DMS53 (cell line): ENCODE results near the gene MAML3.

Experiments used
- DNase-seq: peaks from one replicate; lab custom pipeline; 2025; lab: John Stamatoyannopoulos, UW

The MAML3 gene

DNA sequence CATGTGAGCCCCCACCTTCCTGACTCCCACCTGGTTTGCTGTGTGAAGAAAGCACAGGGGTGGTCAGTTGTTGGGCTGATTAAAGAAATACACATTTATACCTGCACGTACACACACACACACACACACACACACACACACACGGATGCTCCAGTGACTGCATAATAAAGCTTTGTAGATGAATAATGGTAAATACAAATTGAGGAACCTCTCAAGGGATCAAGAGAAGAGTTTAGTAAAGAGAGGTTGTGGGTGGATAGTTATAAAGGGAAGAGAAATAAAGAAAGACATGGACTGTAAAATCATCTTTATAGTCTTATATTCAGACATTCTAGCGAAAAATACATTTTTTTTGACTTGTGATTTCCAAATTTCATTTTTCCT lies 344.2 kb downstream of the MAML3 start:
- no peak for DNase-seq

DNA sequence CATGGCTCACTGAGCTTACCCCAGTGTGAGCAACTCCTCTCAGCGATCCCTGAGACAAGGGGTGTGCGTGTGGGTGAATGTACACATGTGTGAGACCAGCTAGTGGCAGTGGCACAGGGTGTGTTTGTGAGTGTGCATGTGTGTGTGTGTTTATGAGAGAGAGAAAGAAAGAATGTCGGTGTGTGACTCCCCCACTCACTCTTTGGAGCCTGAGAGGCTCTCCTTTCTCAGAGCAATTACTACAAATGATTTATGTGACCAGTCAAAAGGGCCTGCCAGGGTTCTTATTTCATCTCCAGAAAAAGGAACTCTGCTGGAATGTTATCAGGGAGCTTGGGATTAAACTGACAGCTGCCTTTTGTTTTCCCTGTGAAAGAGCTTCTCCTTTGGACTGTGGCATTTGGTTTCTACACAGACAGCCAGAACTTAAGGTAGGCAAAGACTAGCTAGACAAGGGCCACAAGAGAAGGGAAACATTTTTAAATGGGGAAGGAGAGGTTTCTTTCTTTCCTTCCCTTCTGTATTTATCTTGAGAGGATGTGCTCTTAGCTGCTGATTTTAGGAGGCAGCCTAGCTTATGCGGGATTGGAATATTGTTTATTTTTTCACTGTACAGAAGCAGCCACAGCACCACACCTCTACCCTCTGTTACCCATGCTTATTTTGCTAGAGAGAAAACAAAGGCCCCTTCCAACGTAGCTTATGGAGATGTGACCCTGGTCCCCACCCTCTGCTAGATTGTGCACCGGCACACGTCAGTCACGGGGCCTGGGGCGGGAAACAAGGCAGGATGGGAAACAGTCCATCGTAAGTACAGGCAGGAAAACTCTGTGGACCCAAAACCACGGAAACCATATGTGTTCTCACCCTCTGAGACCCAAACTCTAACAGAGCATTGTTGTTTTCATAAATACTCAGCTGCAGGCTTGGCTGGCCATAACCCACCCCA lies 344.9 kb downstream of the MAML3 start:
- DNase-seq = no peak

DNA sequence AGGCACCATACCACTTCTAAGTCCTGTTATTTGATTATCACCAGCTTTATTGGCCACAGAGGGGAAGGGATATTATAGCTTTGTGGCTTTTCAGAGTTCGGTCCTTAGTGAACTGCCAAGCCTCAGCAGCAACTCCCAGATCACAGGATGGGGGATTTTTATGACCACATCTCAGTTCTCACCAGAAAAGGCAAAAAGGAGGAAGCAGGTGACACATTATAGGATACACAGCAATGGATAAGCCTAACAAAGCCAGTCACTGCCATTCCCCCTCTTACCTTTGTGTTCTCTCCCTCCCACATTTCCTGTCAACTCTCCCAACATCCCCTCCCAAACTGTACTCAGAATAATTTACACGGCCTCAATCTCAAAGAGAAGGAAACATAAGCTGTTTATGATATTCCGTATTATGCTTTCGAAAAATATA lies 345.6 kb downstream of the MAML3 start:
- DNase-seq = peak; percentile 1

DNA sequence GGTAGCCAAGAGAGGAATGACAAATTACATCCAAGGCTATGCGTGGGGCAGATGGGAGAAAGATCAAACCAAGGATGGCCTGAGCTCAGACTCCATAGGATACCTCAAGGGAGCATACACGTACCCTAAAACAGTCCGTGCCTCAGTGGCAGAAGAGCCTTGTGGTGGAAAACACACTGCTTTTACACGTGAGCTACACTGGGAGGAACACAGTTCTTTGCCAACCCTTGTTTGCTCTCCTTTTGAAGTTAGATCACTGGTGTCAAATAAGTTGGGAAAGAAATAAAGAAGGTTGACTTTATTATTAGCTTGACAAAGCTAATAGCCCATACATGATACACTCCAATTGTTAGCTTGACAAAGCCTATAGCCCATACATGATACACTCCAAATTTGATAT lies 346.5 kb downstream of the MAML3 start:
- DNase-seq = no peak

DNA sequence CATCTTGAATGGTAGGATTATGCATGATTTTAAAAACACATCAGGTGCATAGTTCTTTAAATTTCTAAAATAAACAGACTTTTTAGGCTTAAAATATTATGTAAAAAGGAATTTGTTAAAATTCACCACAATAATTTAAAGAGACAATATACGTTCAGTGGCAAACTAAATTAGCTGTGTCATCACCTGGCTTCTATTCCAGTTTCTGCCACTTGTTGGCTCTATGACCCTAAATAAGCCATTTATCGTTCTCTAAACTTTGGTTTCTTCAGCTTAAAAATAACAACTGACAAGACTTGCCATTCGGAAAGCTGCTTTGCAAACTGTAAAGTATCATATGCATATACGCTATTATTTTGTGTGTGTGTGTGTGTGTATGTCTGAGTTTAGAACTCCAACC lies 347.1 kb downstream of the MAML3 start:
- DNase-seq = no peak

DNA sequence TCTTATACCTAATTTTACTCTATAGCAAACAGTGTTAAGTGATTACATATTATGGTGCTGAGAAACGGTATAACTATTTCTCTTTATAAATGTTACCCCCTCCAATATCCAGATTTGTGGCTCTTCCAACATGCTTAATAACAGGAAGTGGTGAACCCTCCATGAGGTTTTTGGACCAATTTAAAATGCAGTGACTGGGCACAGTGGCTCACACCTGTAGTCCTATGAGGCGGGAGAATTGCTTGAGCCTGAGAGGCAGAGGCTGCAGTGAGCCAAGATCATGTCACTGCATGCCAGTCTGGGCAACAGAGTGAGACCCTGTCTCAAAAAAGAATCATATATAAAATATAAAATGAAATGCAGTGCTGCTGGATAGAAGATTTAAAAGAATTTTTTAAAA lies 351.1 kb downstream of the MAML3 start:
- no peak for DNase-seq

DNA sequence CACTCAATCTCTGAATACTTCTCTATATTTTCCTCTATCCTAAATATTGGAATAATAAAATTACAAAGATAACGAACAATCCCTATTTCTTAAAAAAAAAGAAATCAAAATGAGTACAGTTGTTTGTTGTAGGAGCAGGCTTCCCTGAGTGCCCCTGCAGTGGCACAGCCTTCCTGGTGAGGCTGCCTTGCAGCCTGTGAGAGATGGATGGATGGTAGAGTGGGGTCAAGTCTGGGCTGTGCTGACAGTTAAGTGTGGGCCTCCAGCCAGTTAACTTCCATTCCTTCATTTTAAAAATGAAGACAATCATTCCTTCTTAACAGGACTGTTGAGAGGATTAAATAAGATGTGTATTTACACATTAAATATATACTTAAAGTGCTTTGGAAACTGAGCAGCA lies 351.5 kb downstream of the MAML3 start:
- DNase-seq = no peak

DNA sequence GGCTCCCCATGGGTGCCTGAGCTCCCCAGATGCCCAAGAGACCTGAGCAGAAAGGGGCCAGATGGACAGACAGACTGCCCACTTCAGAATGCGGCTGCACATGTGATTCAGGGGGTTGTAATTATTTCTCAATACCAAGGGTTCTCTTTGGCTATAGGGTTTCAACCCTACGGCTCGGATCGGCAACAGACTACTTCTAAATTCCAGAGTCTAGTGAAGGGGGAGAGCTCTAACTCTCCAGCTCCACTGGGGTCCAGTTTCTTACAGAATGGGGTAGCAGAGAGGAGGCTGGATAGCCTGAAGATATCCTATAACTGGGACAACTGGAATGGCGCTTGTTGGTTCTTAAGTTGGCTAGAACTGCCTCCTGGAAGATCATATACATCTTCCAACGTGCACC lies 352.1 kb downstream of the MAML3 start:
- no peak for DNase-seq

DNA sequence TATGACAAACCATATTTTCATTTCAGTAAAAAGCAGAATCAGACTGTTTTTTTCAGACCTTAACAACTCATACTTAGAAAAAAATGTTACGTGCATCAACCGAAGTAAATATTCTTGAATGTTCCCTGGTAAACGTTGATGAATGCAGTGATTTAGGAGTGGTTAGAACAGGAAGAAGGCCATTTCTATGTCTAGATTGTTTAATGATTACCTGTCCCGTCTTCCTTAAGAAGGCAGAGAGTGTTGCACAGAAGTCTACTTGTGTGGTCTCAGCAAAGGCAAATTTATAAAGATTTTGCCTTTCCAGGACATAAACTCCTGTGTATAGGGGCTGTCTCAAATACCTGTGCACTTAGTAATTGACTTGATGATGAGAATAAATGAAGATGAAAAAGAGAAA lies 353.9 kb downstream of the MAML3 start:
- DNase-seq = no peak

DNA sequence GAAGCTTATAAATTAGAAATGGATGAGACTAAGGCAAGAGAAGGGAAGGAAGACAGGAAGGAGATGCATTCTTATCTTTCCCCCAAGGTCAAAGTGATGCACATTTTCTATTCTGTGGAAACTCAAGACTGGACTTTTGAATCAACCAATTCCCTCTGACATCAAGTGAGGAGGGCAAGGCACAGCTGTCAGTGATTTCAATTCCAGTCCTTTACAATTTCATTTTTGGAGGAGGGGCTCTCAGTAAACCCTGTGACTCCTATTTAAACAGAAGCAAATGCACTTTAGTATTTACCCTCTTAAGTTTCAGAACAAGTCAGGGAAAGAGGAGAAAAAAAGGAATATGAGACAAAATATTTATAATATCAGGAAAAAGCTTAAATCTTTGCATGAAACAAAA lies 354.4 kb downstream of the MAML3 start:
- DNase-seq = no peak

DNA sequence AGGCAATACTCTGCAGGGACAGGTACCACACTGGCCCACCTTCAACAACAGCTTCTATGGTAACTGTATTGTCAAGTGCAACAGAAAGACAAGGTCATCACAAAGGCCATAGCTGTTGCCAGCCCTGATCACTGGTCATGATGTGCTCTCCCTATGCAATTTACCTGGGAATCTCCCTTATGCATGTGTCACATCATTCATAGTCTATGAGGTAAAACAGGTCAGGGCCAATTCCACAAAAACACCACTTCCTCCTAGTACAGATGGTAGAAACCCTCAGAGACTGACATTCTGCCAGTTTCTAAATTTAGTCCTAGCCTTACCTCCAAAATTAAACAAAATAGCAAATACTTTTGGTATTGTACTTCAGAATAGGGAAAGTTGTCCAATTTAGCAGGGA lies 355.5 kb downstream of the MAML3 start:
- peak; percentile 21 for DNase-seq

DNA sequence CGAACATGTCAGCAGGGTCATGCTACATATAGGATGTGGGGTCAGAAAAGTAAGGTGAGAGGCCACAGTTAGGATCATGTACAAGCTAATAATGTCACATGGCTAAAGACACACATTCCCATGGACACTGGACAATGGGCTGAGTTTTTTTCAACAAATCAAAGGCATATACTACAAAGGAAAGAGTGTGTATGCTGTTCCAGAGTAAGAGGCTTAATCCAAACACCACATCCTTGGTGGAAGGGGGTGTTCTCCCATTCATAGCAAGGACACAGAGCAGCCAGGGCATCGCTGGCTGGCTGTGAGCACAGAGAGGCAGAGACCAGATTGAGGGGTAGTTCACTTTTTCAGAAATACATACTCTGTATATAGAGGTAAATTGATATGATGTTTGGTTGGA lies 356.7 kb downstream of the MAML3 start:
- no peak for DNase-seq

DNA sequence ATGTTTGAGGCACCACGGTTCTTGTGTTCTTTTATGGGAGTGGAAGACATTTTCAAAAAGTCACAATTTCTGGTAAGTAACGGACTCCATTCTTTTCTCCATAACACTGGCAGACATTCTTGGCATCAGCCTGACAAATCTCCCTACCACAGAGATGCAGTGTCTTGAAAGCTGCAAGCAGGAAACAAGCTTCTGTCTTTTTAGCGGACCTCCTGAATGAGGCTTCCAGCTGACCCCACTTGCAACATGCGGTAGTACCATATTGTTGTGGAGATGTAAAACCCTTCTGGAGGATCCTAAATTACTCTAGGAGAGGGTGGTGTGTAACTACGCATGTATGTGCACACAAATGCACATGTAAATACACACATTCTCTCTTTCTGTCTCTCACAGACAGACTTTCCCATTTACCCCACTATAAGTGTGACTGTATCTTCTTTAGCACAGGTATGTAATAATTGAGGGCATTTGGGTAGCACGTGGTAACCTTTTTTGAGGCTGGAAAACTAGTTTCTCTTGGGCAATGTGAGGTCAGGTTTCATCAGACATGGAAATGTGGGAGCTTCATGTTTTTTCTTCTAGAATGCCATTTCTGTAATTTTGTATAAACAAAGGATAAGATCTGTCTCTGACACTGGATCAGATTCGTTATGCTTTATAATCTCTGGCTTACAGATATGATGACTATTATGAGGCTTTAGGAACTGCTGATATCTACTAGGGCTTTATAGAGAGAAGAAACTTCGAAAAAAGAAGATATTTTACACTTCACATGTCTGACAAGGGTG lies 358.3 kb downstream of the MAML3 start:
- no peak for DNase-seq

DNA sequence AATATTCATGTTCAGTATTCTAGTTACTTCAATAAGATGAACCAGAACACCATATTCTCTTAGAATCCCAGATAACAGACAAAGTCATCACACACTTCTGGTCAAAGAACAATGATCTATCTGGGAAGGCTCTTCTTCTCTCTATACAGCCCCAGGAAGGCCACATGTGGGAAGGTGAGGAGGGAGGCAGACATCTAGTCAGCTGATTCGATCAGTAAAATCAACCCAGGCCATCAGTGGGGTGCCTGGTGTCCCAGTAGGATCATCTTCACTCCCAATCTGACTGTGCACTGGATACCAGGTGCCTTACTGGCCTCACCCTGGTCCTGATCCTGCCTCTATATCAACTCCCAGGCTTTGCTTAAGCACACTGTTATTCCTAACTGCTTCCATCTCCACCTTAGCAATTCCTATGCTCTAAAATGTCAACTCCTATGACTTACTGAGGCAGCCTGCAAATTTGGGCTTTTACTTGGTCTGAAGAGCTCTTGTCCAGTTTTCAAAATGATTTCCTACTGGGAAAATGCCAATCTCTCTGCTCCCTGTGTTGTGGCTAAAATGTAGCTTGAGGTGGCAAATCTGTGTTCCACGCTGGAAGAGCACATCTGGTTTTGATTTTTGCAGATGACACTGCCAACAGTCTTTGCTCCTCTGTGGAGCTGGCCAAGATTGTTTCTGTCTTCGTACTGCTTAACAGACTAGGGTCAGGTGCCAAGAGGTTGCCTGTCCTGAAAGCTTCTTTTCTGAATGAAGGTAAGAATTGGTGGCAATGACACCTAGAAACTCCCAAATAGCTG lies 359.6 kb downstream of the MAML3 start:
- DNase-seq = no peak

DNA sequence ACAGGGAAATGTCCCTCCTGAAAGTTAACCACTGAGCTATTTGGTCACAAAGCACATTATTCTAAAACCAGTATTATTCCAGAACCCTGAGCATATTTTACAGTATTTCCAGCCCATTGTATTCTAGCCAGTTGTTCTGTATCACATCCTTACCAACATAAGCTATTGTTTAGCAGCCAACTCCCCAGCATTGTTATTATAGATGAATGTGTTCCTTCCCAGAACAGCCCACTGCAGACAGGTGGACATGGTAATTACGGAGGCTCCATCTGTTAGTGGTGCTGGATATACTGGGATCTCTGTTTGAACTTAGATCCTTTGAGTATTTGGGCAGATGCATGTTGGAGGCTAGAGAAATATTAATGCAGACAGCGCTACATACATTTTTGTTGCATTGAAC lies 362.3 kb downstream of the MAML3 start:
- DNase-seq = no peak

DNA sequence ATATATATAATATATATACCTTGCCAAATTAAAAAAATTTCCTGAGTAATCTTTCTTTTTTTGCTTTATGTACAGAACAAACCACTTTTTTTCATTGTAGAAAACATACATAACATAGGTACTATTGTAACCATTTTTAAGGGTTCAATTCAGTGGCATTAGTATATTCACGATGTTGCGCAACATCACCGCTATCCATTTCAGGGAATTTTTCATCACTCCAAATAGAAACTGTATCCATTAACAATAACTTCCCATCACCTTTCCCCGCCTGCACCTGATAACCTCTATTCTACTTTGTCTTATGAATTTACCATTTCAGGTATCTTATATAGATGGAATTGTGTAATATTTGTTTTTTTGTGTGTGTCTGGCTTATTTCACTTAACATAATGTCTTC lies 363.7 kb downstream of the MAML3 start:
- no peak for DNase-seq

DNA sequence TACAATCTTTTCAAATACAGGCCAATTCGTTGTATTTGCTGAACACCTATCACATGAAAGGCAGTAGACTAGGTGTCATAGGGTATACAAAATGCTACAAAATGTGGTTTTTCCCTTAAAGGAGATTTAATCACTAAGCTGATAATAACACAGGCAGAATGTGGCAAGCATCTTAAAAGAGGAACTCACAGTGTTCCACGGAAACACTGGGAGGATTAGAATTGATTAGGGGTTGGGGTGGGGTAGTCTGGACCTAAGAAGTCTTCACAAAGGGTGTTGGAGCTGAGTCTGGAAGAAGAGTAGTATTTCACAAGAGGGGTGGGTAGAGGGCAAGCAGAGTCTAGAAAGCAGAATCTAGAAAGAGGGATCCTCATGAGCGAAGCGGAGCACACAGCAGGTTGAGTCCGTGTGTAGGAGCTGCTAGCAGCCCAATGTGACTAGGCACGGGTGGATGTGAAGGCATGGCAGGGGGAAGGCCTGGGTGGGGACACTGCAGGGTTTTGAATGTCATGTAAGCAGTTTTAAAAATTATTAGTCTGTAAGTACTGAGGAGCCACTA lies 364.8 kb downstream of the MAML3 start:
- no peak for DNase-seq

DNA sequence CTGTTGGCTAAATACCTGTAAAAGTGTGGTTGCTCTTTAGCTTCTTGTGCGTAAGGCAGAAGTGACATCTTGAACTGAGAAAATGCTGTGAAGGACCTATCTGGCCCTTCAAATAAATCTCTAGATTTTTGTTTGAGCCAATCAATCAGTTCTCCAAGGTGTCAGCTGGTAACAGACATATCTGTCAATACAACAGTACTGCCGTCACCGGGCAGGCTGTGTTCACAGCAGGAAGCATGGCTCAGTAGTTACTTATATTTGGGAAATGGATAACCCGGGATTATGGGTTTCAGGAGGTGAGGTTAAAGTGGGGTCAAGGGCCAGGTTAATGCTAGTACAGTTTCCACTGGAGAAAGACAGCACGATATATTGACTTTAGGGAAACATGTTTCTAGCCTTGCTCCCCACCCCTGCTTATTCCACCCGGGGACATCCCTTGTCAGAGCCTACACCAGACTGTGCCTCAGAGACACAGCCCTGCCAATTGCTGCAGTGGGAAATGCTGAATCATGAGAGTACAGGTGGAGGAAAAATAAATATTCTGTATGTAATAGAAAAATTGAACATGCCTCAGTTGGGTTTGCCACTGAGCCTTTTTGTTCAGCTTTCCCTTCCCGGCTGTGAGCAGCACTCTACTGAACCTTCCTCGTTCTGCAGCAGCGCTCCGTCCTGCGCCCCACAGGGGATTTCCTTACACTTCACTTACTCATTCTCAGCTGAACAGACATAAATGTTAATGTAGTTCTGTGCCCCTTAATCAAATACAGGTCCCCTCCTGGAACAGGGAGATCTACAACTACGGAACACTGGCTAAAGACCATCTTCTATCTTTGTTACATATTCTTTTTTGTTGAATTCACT lies 367.3 kb downstream of the MAML3 start:
- DNase-seq = peak; percentile 34

DNA sequence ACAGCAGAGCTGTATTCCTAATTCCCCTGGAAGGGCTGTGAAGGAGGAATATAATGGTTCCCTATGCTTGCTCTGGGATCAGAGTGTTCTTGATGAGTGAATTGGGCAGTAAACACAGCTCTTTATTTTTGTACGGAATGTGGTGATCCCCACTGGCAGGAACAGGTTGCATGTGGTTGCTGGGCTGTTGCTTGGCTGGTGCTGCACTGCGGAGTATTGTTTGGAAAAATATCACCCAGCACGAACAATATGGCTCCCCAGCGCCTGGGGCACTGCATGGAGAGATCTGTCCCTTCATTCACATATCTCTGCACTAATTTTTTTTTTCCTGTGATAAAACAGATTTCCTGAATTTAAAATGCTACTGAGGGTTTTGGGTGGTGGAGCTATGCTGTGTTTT lies 368.6 kb downstream of the MAML3 start:
- DNase-seq = no peak

DNA sequence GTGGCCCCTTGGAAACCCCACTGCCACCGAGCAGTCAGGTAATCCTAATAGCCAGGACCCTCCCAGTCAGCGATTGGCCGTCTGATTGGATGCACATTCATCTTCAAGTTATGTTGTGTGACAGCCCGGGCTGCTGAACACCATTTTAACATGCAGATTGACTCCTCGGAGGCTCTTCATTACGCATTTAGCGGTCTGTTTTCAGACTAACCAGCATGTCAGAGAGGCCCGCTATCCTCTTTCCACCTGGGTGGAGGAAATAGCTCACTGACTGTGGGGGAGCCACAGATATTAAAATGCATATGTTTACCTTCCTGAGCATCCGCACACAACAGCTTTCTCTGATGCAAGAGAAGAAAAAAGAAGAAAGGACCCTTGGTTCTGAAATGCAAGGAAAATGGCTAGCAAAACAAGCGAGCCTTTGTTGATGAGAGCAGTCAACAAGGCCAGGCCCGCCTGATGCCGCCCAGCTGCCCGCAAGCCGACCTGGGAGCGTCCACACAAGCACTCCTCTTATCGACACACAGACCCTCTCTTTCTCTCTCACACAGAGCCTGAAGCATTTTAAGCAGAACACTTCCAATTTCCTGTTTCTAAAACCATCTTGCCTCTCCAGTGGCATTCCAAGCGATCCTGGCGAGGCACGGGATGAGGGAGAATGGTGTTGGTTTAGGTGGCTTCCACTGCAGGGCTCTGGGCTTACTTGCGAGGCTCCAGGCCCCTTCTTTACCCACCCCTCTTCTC lies 370.1 kb downstream of the MAML3 start:
- DNase-seq = no peak
